22Rv1 (cell line): ENCODE measurements around the gene ARHGAP26.

ENCODE experiments used
- H3K27ac ChIP-seq: fragments of 450-650 bp; 2 replicates; pipeline ENCODE4 v1.5.1; 2017
- CTCF ChIP-seq: fragments of 450-650 bp; IDR thresholded peaks from 2 replicates; pipeline ENCODE4 v1.5.1; 2017; ENCODE audit warnings: mild to moderate bottlenecking
- ZFX ChIP-seq: fragments of 450-650 bp; IDR thresholded peaks from 2 replicates; pipeline ENCODE4 v1.6.1; 2017; ENCODE audit warnings: antibody characterized with exemption, borderline replicate concordance

ARHGAP26 gene

DNA sequence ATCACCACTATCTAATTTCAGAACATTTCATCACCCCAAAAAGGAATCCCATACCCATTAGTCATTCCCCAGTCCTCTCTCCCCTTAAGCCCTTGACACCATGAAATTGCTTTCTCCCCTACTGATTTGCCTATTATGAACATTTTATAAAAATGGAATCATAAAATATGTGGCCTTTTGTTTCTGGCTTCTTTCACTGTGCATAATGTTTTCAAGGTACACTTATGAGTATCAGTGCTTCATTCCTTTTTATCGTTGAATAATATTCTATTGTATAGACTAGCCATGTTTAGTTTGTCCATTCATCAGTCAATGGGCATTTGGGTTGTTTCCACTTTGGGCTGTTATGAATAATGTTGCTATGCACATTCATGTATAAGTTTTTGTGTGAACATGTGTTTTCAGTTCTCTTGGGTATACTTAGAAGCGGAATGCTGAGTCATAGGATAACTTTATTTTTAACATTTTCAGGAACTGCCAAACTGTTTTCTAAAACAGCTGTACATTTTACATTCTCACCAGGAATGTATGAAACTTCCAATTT is 43.9 kb upstream of the ARHGAP26 start:
- H3K27ac ChIP-seq, result no peak overlapping the region
- TF ChIP-seq ZFX, result no peak

GRCh38 chr5:142727735-142728047 is 42.5 kb upstream of the ARHGAP26 start:
- no peak overlapping the region for H3K27ac ChIP-seq
- TF ChIP-seq CTCF (no peak), ZFX (no peak)

DNA sequence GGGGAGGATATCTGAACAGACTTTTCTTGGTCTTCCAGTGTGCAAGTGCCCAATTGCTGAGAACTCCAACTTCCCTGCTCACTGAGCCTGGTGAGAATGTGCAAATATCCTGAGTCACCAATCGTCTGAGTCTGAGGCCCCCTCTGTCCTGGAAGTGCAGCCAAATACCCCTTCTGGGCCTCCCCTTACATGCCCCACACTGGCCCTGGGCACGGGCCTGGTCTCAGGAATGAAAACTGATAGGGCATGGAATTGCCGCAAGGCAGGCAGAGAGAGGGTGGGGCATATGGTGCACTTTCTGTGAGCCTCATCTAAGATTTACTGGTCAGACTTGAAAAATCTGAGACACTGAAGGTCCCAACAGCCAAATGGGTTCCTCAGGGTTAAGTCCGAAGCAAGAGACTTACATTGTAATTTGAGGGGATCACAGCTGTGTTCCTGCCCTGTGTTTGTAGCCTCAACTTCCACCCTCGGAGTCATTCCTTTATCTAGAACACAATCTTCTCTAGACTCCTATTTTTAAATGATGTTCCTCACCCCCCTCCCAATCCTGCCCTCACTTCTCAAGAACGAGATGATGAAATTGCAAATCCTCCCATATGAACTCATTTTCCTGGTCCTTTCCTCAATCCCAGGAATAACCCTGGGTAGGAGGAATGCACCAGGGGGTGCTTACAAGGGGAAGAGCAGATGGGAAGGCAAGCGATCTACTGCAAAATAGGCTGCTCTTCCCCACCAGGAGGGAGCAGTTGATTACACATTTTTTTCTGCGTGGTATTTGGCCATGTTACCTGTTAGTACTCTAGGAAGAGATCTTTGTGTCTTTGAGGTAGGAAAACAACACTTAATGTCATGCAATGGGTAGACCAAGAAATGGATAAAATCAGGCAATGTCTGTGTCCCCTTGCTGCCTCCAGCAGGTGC is 34.6 kb upstream of the ARHGAP26 start:
- no peak for TF ChIP-seq CTCF
- TF ChIP-seq ZFX, result no peak

GRCh38 chr5:142736247-142736632 is 33.9 kb upstream of the ARHGAP26 start:
- no peak overlapping the region for H3K27ac ChIP-seq
- TF ChIP-seq CTCF, result no peak
- TF ChIP-seq ZFX, result no peak

More for the DNA sequence above, 34.6 kb upstream of the ARHGAP26 start:
- H3K27ac ChIP-seq, result no peak overlapping the region

DNA sequence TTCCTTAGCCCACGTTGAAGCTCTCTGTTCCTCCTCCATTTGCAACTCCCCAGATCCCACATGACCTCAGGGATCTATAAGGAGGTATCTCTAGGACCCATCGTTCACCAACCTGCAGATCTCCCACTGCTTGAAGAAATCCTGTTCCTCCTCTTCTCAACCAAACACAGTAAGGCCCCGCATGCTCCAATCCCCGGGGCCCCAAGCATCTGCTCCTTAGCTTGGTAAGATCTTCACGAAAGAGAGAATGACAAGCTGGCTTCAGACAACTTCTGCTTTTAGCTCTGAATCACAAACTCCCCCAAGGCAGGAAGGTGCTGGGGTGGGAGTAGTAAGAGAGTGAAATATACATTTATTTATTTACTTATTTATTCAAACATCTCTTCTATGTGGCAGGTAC is 33.0 kb upstream of the ARHGAP26 start:
- no peak overlapping the region for H3K27ac ChIP-seq

GRCh38 chr5:142740474-142741242 is 29.5 kb upstream of the ARHGAP26 start:
- H3K27ac ChIP-seq, result peak overlapping the region; percentile 60
- TF ChIP-seq CTCF, result no peak
- TF ChIP-seq ZFX, result no peak

More for the DNA sequence above, 33.0 kb upstream of the ARHGAP26 start:
- TF ChIP-seq ZFX (no peak), CTCF (no peak)

DNA sequence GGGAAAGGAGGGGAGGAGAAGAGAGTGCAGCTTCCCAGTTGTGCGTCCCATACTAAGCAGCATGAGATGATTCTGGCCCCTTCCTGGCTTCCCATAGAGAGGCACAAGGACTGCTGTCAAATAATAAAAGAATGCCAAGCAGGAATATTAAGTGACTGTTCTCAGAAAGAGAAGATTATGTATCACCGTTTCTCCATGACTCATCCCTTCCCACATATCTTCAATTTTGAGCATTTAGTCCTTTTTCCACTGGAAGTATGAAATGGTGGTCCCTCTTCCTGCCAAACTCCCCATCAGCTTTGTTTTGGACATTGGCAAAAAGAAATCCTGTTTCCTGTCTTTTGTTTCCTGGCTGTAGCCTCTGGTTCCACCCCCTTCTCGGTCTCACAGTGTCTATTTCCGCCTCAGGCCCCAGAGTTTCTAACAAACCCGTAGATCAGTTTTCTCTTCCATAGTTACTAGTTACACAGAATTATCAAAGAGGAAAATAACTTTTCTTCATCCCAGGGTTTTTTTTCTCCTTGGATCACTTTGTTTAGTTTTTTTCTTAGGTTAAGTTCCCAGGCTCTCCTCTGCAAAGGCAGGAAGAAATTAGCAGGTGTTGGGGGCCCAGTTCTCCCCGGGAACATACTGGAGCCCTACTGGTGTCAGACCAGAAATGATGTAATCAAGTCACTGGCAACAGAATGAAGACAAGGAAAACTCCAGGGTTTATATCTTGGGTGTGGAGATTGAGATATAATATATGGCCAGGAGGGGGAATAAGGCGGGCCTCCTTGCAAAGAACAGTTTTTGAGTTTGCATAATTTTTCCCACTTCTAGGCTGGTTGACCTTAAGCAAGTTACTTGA is 26.4 kb upstream of the ARHGAP26 start:
- H3K27ac ChIP-seq, result no peak overlapping the region
- no peak for TF ChIP-seq CTCF
- TF ChIP-seq ZFX, result no peak
